Measurements from ENCODE around the gene COG8.

The COG8 gene

GRCh38 chr16:69345923-69346322 lies 6.6 kb upstream of the COG8 start:
- no peak for DNase-seq

- DNase-seq = no peak
Observed at GRCh38 chr16:69344171-69344570, 4.8 kb upstream of the COG8 start.

GRCh38 chr16:69340095-69340644 lies 806 bp upstream of the COG8 start:
- no peak for DNase-seq

- no peak for DNase-seq
Observed at GRCh38 chr16:69338557-69339288, 641 bp downstream of the COG8 start.

- no peak for DNase-seq
Observed at GRCh38 chr16:69334696-69335095, 4.7 kb downstream of the COG8 start.

GRCh38 chr16:69330286-69331109 lies 8.9 kb downstream of the COG8 start, which contains the start of gene PDF:
Gene PDF (minus strand): TSS chr16:69330588. CDS start chr16:69330570, 18 bp downstream.
- DNase-seq = peak; percentile 73

GRCh38 chr16:69329369-69330285 lies 9.7 kb downstream of the COG8 start:
- DNase-seq = no peak

- DNase-seq = no peak
Observed at GRCh38 chr16:69328854-69329316, 10.5 kb downstream of the COG8 start.

- DNase-seq = no peak
Observed at GRCh38 chr16:69327585-69328310, 11.6 kb downstream of the COG8 start.

GRCh38 chr16:69326172-69326873 lies 13.0 kb downstream of the COG8 start:
- DNase-seq = no peak

GRCh38 chr16:69325784-69326171 lies 13.6 kb downstream of the COG8 start:
- no peak for DNase-seq

GRCh38 chr16:69324585-69325253 lies 14.6 kb downstream of the COG8 start:
- no peak for DNase-seq

GRCh38 chr16:69324013-69324531 lies 15.3 kb downstream of the COG8 start:
- DNase-seq = no peak

GRCh38 chr16:69323415-69323814 lies 15.9 kb downstream of the COG8 start:
- no peak for DNase-seq

GRCh38 chr16:69322343-69322742 lies 17.0 kb downstream of the COG8 start:
- no peak for DNase-seq

- no peak for DNase-seq
Observed at GRCh38 chr16:69321080-69321479, 18.3 kb downstream of the COG8 start.

GRCh38 chr16:69320740-69321073 lies 18.7 kb downstream of the COG8 start:
- DNase-seq = no peak

- no peak for DNase-seq
Observed at GRCh38 chr16:69319826-69320739, 19.3 kb downstream of the COG8 start.

GRCh38 chr16:69319381-69319780 lies 20.0 kb downstream of the COG8 start:
- no peak for DNase-seq
